ENCODE results near the gene SCAP. TPM values are rescaled to one million over a fixed set of nuclear protein-coding genes. Genes with fewer than 3 reads are reported as not detected.

SCAP gene
- total RNA-seq (2022; extraction: Qiagen RNA extraction; ENCODE audit: low read depth): 24.4 to 32.8 TPM (median 28.7 TPM) in 5 replicates

GRCh38 chr3:47475570-47476329 lies at the start of gene SCAP:
Gene SCAP (minus strand): TSS chr3:47475941. CDS start chr3:47442993, 32,948 bp downstream.

GRCh38 chr3:47513125-47513929 lies 37.6 kb upstream of the SCAP start, which contains the start of gene ELP6:
Gene ELP6 (minus strand): TSS chr3:47513712. CDS start chr3:47513590, 122 bp downstream.

GRCh38 chr3:47380601-47381316 lies 95.0 kb downstream of the SCAP start, which contains the start of gene PTPN23:
Gene PTPN23 (plus strand): TSS chr3:47381021. CDS start chr3:47381097, 76 bp downstream.

Other genes starting within 250 kb of the SCAP start
- 18.8 to 22.4 TPM (median 20.3 TPM) in 5 replicates for gene KIF9, start 193.1 kb downstream of the SCAP start, total RNA-seq (2022; extraction: Qiagen RNA extraction; ENCODE audit: low read depth)
- gene KLHL18, start 193.0 kb downstream of the SCAP start, total RNA-seq (2022; extraction: Qiagen RNA extraction; ENCODE audit: low read depth): 17.2 to 19.8 TPM (median 17.6 TPM) in 5 replicates
- 19.0 to 24.8 TPM (median 21.8 TPM) in 5 replicates for gene PTPN23, start 94.9 kb downstream of the SCAP start, total RNA-seq (2022; extraction: Qiagen RNA extraction; ENCODE audit: low read depth)
- 23.3 to 30.0 TPM (median 29.3 TPM) in 5 replicates for gene ELP6, start 37.8 kb upstream of the SCAP start, total RNA-seq (2022; extraction: Qiagen RNA extraction; ENCODE audit: low read depth)
- gene CSPG5, start 102.9 kb upstream of the SCAP start, total RNA-seq (2022; extraction: Qiagen RNA extraction; ENCODE audit: low read depth): 0.77 to 1.3 TPM (median 1.0 TPM) in 5 replicates